ENCODE results near the gene GUCY1A2.

DNA sequence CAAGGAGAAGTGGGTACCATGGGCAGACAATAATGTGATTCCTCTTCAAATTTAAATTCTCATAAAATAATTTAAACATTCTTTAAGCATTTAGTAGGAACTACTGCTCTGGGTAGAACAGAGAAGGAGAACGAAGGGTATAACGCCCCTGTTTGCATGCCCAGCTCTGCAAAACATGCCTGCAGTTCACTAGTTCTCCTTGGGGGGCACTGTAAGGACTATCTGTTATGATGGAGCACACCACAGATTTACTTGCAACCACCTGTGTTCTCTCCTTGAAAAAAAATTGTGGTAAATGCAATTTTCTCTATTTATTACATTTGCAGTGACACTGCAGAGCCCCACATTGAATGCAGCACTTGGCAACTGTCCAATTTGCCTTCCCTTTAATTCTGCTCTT lies 100.3 kb downstream of the GUCY1A2 start:
- TF ChIP-seq, protein P1, sequence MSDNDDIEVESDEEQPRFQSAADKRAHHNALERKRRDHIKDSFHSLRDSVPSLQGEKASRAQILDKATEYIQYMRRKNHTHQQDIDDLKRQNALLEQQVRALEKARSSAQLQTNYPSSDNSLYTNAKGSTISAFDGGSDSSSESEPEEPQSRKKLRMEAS (IDR thresholded peaks at IDR 0.05; ENCODE audit: insufficient read depth, insufficient read length) = no peak
- no peak for TF ChIP-seq JUN (IDR thresholded peaks at IDR 0.05; ENCODE audit: borderline replicate concordance, insufficient read depth, insufficient read length, low read depth)
- TF ChIP-seq EZH2 (IDR thresholded peaks at IDR 0.05; ENCODE audit: borderline replicate concordance, low read depth, low read length, severe bottlenecking) = no peak
- no peak for TF ChIP-seq POLR2A (IDR thresholded peaks at IDR 0.05; ENCODE audit: low read depth, low read length)
- TF ChIP-seq, protein P2, sequence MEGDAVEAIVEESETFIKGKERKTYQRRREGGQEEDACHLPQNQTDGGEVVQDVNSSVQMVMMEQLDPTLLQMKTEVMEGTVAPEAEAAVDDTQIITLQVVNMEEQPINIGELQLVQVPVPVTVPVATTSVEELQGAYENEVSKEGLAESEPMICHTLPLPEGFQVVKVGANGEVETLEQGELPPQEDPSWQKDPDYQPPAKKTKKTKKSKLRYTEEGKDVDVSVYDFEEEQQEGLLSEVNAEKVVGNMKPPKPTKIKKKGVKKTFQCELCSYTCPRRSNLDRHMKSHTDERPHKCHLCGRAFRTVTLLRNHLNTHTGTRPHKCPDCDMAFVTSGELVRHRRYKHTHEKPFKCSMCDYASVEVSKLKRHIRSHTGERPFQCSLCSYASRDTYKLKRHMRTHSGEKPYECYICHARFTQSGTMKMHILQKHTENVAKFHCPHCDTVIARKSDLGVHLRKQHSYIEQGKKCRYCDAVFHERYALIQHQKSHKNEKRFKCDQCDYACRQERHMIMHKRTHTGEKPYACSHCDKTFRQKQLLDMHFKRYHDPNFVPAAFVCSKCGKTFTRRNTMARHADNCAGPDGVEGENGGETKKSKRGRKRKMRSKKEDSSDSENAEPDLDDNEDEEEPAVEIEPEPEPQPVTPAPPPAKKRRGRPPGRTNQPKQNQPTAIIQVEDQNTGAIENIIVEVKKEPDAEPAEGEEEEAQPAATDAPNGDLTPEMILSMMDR (IDR thresholded peaks at IDR 0.05; ENCODE audit: extremely low read depth in 1 of 2, insufficient read depth in 1 of 2, low read depth in 1 of 2, low read length in 2 of 2) = no peak
- TF ChIP-seq POLR2AphosphoS5 (IDR thresholded peaks at IDR 0.05; ENCODE audit: insufficient read depth, low read depth, low read length) = no peak
- TF ChIP-seq MYC (IDR thresholded peaks at IDR 0.05; ENCODE audit: low read depth, low read length) = no peak
- TF ChIP-seq FOS (IDR thresholded peaks at IDR 0.05; ENCODE audit: borderline replicate concordance, insufficient read depth, low read length) = no peak
